IPS-18c (cell line): ENCODE data around the gene RNF220.

Experiments used
- H3K4me3 ChIP-seq: 2 replicates; pipeline ENCODE4 v1.7.0; 2013; ENCODE audit warnings: low read depth, mild to moderate bottlenecking, low read length, moderate library complexity; ENCODE audit not compliant: insufficient read depth
- H3K9me3 ChIP-seq: one replicate; pipeline ENCODE4 v1.6.1; 2013; ENCODE audit warnings: mild to moderate bottlenecking, low read length, moderate library complexity; ENCODE audit not compliant: control insufficient read depth, insufficient read depth

The RNF220 gene

GRCh38 chr1:44674113-44675000 is 269.3 kb downstream of the RNF220 start, which contains the start of the genes ARMH1 and TMEM53:
TSS of gene ARMH1 (plus strand) at chr1:44674714. CDS start at chr1:44689698, 14,984 bp downstream.
TSS of gene TMEM53 (minus strand) at chr1:44674481. CDS start at chr1:44674391, 90 bp downstream.
- Histone ChIP-seq H3K4me3 (peak within 1 kb of the TSS; percentile 90), H3K9me3 (no peaks in the 10 kb centered on the region)

GRCh38 chr1:44675186-44675585 is 270.1 kb downstream of the RNF220 start:
- H3K4me3 ChIP-seq = peak overlapping the region; percentile 50; the same call in 1 of the 2 replicates

GRCh38 chr1:44676484-44677200 is 271.6 kb downstream of the RNF220 start:
- Histone ChIP-seq H3K9me3 (no peaks in the 10 kb centered on the region), H3K4me3 (no peak overlapping the region)

More at GRCh38 chr1:44675186-44675585, 270.1 kb downstream of the RNF220 start:
- no peaks in the 10 kb centered on the region for H3K9me3 ChIP-seq

- Histone ChIP-seq H3K9me3 (no peaks in the 10 kb centered on the region), H3K4me3 (no peak overlapping the region)
These were observed 272.2 kb downstream of the RNF220 start for GRCh38 chr1:44677201-44677766.

- no peak overlapping the region for H3K4me3 ChIP-seq
- H3K9me3 ChIP-seq = no peaks in the 10 kb centered on the region
These were observed 273.1 kb downstream of the RNF220 start for GRCh38 chr1:44678120-44678519.

GRCh38 chr1:44678626-44679025 is 273.6 kb downstream of the RNF220 start:
- no peak overlapping the region for H3K4me3 ChIP-seq
- peaks cover 2% of the 10 kb centered on the region for H3K9me3 ChIP-seq

GRCh38 chr1:44679468-44679867 is 274.4 kb downstream of the RNF220 start:
- Histone ChIP-seq H3K4me3 (no peak overlapping the region), H3K9me3 (peaks cover 2% of the 10 kb centered on the region)

- H3K9me3 ChIP-seq = peaks cover 2% of the 10 kb centered on the region
- no peak overlapping the region for H3K4me3 ChIP-seq
These were observed 277.1 kb downstream of the RNF220 start for GRCh38 chr1:44681905-44682882.

GRCh38 chr1:44682883-44683265 is 277.8 kb downstream of the RNF220 start:
- Histone ChIP-seq H3K4me3 (no peak overlapping the region), H3K9me3 (peaks cover 2% of the 10 kb centered on the region)

GRCh38 chr1:44684525-44684924 is 279.5 kb downstream of the RNF220 start:
- peaks cover 2% of the 10 kb centered on the region for H3K9me3 ChIP-seq
- no peak overlapping the region for H3K4me3 ChIP-seq

GRCh38 chr1:44685218-44685617 is 280.2 kb downstream of the RNF220 start:
- Histone ChIP-seq H3K9me3 (peaks cover 2% of the 10 kb centered on the region), H3K4me3 (no peak overlapping the region)

GRCh38 chr1:44685881-44686280 is 280.8 kb downstream of the RNF220 start:
- H3K4me3 ChIP-seq = no peak overlapping the region
- peaks cover 2% of the 10 kb centered on the region for H3K9me3 ChIP-seq

- no peak overlapping the region for H3K4me3 ChIP-seq
- H3K9me3 ChIP-seq = no peaks in the 10 kb centered on the region
These were observed 283.8 kb downstream of the RNF220 start for GRCh38 chr1:44688760-44689446.

- Histone ChIP-seq H3K9me3 (no peaks in the 10 kb centered on the region), H3K4me3 (no peak overlapping the region)
These were observed 284.4 kb downstream of the RNF220 start for GRCh38 chr1:44689447-44689765.

- no peaks in the 10 kb centered on the region for H3K9me3 ChIP-seq
- no peak overlapping the region for H3K4me3 ChIP-seq
These were observed 288.1 kb downstream of the RNF220 start for GRCh38 chr1:44693159-44693558.

GRCh38 chr1:44693900-44694299 is 288.8 kb downstream of the RNF220 start:
- H3K4me3 ChIP-seq = no peak overlapping the region
- no peaks in the 10 kb centered on the region for H3K9me3 ChIP-seq
